CD4-positive, alpha-beta T cell treated with Interleukin-6 for 4 hours (primary cell): ENCODE data around the gene TMEM94.
"Not testable (repeated sequence)": the region's sequence is repeated elsewhere in the genome, so short reads cannot be mapped to it uniquely, and the experiment has no call there.

Experiments
- DNase-seq: peaks from one replicate; pipeline ENCODE4 v3.0.0-alpha.2; 2020; ENCODE audit warnings: mixed read lengths

The TMEM94 gene

GRCh38 chr17:75456417-75457046 is at the start of gene TMEM94:
Gene TMEM94 (plus strand): TSS chr17:75456635. CDS start chr17:75471906, 15,271 bp downstream.
- peak; percentile 93 for DNase-seq

- DNase-seq: no peak
Measured at GRCh38 chr17:75407655-75408352, 48.6 kb upstream of the TMEM94 start.

- no peak for DNase-seq
Measured at GRCh38 chr17:75410141-75410540, 46.3 kb upstream of the TMEM94 start.

- no peak for DNase-seq
Measured at GRCh38 chr17:75411328-75412067, 44.9 kb upstream of the TMEM94 start.

GRCh38 chr17:75412455-75413317 is 43.7 kb upstream of the TMEM94 start:
- peak; percentile 78 for DNase-seq

GRCh38 chr17:75414488-75414887 is 41.9 kb upstream of the TMEM94 start:
- DNase-seq: no peak

- DNase-seq: no peak
Measured at GRCh38 chr17:75416006-75416405, 40.4 kb upstream of the TMEM94 start.

GRCh38 chr17:75417054-75417580 is 39.3 kb upstream of the TMEM94 start:
- no peak for DNase-seq

- no peak for DNase-seq
Measured at GRCh38 chr17:75418531-75418930, 37.9 kb upstream of the TMEM94 start.

- DNase-seq: no peak
Measured at GRCh38 chr17:75428543-75429469, 27.6 kb upstream of the TMEM94 start.

GRCh38 chr17:75430159-75430974 is 26.1 kb upstream of the TMEM94 start:
- no peak for DNase-seq

- DNase-seq: no peak
Measured at GRCh38 chr17:75433218-75433783, 23.1 kb upstream of the TMEM94 start.

- not testable (repeated sequence) for DNase-seq
Measured at GRCh38 chr17:75434433-75434832, 22.0 kb upstream of the TMEM94 start.

- not testable (repeated sequence) for DNase-seq
Measured at GRCh38 chr17:75437404-75437803, 19.0 kb upstream of the TMEM94 start.

GRCh38 chr17:75439287-75439686 is 17.1 kb upstream of the TMEM94 start:
- DNase-seq: no peak

GRCh38 chr17:75440738-75441448 is 15.5 kb upstream of the TMEM94 start:
- DNase-seq: no peak

GRCh38 chr17:75442168-75443103 is 14.0 kb upstream of the TMEM94 start:
- no peak for DNase-seq

- no peak for DNase-seq
Measured at GRCh38 chr17:75445296-75445695, 11.1 kb upstream of the TMEM94 start.
